ENCODE measurements around the gene ZCCHC2.

- no peak for TF ChIP-seq CTCF (IDR thresholded peaks at IDR 0.05)
- no peak for TF ChIP-seq POLR2A (IDR thresholded peaks at IDR 0.05)
These were observed 31.7 kb upstream of the ZCCHC2 start for GRCh38 chr18:62490967-62491695.

All from transverse colon (tissue), 3 donors.